Measurements from ENCODE around the gene AWAT1.
"Not testable (repeated sequence)": the region's sequence is repeated elsewhere in the genome, so short reads cannot be mapped to it uniquely, and the experiment has no call there.

AWAT1 gene

DNA sequence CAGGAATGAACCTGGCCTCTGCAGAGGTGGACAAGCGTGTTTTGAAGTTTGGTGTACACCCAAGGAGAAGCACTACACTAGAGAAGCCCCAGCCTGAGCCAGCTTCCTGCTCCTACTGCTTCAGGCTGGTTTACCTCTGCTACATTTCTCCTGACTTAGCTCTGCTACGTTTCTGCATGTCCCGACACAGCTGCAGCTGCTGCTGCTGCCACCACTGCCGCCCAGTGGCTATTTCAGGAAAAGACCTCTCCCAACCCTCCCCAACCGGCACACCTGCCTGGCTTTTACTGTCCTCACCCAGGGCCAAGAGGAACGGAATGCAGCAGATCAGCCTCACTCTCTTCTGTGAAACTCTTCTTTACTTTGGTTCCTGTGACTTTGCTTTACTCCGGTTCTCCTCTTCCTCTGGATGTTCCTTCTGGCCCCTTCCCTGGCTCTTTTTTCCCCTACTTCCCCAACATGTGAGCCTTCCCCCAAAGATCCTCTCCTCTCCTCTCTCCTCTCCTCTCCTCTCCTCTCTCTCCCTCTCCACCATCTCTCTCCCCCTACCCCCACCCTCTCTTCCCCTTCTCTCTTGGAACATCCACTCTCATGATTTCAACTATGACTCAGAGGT is 28.6 kb downstream of the AWAT1 start:
- peak; percentile 5 for DNase-seq (ENCODE audit: low spot score)

DNA sequence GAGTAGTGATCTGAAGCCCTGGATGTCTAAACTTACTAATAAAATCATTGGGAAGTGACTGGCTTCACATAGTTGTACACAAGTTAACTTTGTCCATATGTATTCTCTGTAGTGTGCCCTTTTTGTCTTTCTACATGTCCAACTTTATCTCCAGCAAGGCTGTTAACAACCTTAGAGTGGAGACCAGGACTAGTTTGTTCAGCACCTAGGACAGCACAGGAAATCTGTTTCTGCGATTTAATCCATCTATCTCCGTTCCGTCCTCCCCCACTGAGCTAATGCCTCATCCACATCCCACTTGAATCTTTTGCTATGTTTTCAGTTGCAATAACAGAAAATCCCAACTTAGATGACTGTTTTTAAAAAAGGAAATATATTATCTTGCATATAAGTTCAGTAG is 30.3 kb downstream of the AWAT1 start:
- no peak for DNase-seq (ENCODE audit: low spot score)

DNA sequence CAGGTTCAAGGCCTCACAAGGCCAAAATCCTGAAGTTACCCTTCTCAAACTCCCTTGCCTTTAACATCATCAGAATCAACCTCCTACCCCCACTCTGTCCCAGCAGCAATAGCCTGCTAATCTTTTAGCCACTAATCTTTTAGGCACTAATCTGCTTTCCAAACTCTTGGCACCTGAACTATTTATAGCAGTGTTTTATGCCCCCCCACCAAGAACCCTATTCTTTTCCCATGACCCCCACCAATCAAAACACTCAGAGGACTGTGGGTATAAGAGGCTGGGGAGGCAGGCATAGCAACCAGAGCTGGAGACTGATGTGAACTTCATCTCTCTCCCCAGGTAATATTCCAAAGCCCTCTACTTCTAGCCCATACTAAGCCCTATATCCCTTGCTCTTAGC is 33.6 kb downstream of the AWAT1 start, which contains the start of gene ARR3:
TSS of gene ARR3 (plus strand) at position 301 of the 400 bp plus-strand sequence. CDS start 1,052 bp downstream, outside the sequence.
- DNase-seq (ENCODE audit: low spot score) = no peak

DNA sequence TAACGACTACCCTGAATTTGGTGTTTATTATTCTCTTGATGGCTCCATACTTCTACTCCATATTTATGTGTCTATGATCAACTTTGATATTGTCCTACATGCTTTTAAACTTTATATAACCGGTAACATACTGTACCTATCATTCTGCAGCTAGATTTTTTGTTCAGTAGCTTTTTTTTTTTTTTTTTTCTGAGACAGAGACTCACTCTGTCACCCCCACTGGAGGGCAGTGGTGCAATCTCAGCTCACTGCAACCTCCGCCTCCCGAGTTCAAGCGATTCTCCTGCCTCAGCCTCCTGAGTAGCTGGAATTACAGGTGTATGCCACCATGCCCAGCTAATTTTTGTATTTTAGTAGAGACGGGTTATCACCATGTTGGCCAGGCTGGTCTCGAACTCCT is 39.6 kb downstream of the AWAT1 start:
- not testable (repeated sequence) for DNase-seq (ENCODE audit: low spot score)

- DNase-seq (ENCODE audit: low spot score) = no peak
These were observed 44.6 kb downstream of the AWAT1 start for GRCh38 chrX:70279081-70279480.

DNA sequence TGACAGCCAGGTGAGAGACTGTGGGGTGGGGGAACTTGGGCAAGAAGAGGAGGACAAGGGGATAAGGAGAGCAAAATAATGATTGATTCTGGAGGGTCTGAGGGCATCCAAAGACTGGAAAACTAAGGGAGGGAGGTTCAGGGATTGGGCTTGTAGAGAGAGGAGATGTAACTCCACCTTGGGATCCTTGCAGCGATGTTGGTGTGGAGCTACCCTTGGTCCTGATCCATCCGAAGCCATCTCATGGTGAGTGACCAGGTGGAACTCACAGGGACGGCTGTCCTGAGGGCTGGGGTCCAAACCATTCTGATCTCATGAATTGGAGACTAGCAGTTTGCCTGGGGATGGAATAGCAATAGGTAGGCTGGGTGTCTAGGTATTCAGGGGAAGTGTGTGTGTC is 46.1 kb downstream of the AWAT1 start:
- no peak for DNase-seq (ENCODE audit: low spot score)

DNA sequence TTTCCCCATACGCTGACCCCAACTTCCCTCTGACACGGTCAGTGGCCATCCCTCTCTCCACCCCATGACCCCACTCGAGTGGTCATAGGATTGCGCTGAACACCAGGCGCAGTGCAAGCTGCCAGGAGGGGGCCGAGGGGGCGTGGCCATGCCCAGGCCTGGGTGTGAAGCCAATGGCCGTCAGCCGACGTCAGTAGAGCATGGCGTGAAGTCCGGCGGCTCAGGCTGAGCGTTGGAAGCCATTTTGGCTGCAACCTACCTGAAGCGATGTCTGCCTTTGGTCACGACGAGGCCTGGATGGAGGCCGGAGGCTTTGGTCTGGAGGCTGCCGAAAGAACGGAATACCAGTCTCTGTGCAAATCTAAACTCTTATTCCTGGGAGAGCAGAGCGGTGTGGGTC is 47.5 kb downstream of the AWAT1 start, which contains the start of gene RAB41:
TSS of gene RAB41 (plus strand) at position 222 of the 400 bp plus-strand sequence. CDS start at position 268, 46 bp downstream.
- no peak for DNase-seq (ENCODE audit: low spot score)

GRCh38 chrX:70289168-70289792 is 54.8 kb downstream of the AWAT1 start:
- DNase-seq (ENCODE audit: low spot score) = peak; percentile 6

Measured in GM03348 (cell line).